Measurements from ENCODE around the gene DYSF.

GRCh38 chr2:71718686-71719085 is 265.3 kb downstream of the DYSF start:
- TF ChIP-seq CTCF (conservative IDR thresholded peaks at IDR 0.05; ENCODE audit: low read length): no peak
- TF ChIP-seq EZH2phosphoT487 (IDR thresholded peaks at IDR 0.05; ENCODE audit: borderline replicate concordance): no peak
